Posterior cingulate gyrus (tissue), 11 donors: ENCODE results near the gene TMC3.
"Not testable (repeated sequence)": the region's sequence is repeated elsewhere in the genome, so short reads cannot be mapped to it uniquely, and the experiment has no call there.

Experiments used
- DNase-seq, 10 donors: peaks; one replicate each; pipeline versions ENCODE4 v3.0.0 to v3.0.0-alpha.2; 2020 to 2021; ENCODE audit warnings: mixed read lengths in 3 of 10
- intact Hi-C: fragments of 100-400 bp; cut with DNase I; formaldehyde crosslinking; loops from one replicate; pipeline ENCODE4 v1.15.1; 2023

Gene TMC3

DNA sequence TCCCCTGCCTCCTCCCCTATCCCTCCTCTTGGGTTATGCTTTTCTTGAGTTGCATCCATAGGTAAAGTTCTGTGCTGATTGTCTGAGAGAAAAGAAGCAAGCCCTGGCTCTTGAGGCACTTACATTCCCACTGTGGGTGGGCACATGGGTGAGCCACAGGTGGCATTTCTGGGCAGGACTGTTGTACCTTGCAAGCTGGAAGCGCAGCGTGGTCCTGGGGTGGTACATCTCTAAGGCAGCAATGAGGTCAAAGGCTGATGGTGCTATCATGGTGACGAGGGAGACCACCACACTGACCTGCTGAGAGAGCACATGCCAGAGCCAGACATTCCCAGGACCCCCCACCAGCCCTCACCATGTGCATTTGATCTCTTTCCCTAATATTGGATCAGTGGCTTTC is 24.7 kb downstream of the TMC3 start:
- DNase-seq = no peak

DNA sequence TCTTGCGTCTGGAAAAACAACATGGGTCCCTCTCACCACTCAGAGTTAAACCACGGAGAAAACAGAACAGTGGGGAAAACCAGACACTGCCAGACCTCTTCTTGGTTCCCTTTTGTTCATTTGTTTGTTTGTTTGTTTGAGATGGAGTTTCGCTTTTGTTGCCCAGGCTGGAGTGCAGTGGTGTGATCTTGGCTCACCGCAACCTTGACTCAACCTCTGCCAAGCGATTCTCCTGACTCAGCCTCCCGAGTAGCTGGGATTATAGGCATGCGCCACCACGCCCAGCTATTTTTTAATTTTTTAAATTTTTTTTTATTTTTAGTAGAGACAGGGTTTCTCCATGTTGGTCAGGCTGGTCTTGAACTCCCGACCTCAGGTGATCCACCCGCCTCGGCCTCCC is 25.3 kb downstream of the TMC3 start:
- DNase-seq, intact Hi-C loops: not testable (repeated sequence)

More for the DNA sequence above, 24.7 kb downstream of the TMC3 start:
- intact Hi-C loops = no loop called here

DNA sequence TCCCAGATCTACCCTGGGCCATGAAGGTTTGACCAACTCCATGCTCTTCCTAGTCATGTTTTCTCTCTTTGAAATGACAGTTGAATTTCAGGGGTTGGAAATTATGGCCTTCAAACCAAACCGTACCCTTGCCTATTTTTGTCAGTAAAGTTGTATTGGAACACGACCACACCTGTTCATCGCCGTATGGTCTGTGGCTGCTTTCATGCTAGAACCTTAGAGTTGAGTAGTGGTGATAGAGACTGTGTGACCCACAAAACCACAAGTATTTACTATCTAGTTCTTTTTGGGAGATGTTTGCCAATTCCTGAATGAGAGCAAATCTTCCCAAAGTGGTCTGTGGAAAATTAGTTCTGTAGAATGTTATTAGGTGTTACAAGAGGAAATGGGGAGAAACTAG is 26.1 kb downstream of the TMC3 start:
- no peak for DNase-seq
- intact Hi-C loops = no loop called here

DNA sequence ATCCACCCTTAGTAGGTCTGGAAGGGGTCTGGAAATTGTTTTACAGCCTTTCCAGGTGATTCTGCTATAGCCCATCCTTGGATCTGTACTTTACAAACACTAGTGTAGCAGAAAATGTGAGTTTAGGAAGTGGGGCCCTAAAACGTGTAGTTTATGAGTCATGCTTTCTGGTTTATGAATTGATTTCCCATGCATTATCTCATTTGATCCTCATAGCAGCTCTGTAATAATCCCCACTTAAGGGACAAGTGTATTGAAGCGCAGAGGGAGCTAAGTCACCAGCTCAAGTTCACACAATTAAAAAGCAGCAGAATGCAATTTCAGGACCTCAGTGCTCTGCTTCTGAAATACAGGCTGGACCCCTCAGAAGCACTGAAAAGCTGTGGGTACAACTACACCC is 27.4 kb downstream of the TMC3 start:
- intact Hi-C loops = no loop called here
- DNase-seq = no peak

DNA sequence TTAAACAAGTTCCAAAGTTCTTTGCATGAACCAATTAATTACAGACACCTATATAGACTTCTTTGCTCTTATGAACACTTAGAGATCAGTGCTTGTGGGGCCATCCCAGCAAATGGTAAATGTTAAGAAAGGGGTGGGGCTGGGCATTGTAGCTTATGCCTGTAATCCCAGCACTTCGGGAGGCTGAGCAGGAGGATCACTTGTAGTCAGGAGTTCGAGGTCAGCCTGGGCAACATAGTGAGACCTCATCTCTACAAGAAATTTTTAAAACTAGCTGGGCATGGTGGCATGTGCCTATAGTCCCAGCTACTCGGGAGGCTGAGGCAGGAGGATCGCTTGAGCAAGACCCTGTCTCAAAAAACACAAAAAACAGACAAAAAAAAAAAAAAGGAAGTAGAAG is 30.6 kb downstream of the TMC3 start:
- intact Hi-C loops = no loop called here

DNA sequence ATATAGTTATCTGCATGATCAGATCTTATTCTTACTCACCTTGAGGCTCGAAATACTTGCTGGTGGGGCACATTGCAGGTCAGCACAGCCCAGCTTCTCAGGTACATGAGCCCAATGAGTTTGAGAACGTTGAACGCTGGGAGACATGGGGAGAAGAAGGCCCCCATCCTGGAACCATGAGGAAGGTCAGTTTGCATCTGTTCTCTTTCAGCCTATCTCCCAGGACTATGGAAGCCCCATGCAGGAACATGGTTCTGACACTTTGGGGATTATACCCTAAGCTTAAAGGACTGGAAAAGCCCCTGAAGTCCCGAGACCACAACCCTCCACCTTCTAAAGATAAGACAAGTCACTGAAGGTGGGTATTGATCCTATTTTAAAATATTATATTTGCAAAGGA is 32.7 kb downstream of the TMC3 start:
- intact Hi-C loops = no loop called here
- no peak for DNase-seq

More for the DNA sequence above, 30.6 kb downstream of the TMC3 start:
- DNase-seq = no peak

DNA sequence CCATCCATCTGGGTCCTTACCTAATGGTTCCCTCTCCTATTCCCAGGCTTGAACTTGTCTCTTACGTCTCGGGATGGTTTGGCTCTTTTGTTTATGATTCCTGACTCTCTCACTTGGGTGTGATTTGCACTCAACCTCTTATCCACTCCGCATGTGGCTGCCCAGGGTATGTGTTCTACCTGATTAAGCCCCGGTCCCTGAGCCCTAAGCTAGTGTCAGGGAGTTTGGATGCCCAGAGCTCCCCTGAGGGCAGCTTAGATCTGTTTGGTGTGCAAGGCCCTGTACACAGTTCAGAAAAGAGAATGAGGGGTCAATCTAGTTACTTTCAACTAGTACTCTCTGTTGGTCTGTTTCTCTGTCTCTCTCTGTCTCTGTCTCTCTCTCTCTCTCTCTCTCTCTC is 34.2 kb downstream of the TMC3 start:
- intact Hi-C loops = no loop called here
- no peak for DNase-seq

DNA sequence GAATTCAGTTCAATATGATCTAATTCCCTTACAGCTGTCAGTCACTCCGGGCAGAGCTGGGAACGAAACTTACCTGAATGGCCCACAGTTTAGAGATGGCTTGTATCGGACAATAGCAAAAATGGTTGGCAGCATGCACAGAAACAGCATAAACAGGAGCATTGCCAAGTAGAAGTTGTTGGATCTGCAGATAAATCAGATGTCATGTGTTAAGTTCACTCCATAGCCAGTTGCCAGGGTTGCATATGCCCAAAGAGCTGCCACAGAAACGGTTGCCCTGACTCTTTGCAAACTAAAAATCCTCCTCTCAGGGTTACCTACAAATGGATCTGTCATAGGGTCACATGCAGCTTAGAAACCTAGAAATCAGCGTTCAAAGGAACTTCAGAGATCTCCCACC is 34.7 kb downstream of the TMC3 start:
- intact Hi-C loops = no loop called here
- no peak for DNase-seq

DNA sequence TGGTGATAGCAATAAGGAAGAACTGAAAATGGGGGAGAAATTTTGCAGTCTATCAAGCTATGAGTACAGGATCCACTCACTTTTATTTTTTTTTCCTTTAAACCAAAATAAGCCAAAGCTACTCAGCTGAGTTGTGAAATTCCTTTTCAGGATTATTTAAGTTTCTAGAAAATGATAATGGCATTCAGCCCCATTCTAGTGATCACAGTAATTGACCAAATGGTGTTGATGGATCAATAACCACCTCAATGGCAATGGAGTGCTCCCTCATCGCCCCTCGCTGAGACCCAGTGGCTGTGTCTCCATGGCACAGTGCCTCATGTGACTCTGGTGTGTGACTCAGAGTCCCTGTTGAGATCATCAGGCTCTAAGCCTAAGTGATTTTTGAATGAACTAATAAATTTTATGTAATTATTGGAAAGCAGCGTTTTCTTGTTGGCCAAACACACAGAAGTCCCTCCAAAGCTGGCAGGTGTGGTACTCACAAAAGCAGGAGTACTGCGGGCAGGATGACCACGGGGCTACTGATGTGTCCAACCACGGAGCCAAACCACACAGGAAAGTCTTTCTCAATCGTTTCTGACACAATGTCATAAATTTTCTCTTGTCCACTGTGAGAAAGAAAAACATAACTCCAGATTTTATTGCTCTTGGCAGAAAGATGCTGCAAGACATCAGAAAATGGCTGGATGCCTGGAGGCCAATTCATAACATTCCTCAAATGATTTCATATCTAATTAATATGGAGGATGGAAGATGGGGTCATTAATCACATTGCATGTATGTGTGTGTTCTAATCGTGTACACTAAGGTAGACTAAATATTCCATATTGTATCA is 35.6 kb downstream of the TMC3 start:
- DNase-seq = no peak
- intact Hi-C loops = no loop called here

DNA sequence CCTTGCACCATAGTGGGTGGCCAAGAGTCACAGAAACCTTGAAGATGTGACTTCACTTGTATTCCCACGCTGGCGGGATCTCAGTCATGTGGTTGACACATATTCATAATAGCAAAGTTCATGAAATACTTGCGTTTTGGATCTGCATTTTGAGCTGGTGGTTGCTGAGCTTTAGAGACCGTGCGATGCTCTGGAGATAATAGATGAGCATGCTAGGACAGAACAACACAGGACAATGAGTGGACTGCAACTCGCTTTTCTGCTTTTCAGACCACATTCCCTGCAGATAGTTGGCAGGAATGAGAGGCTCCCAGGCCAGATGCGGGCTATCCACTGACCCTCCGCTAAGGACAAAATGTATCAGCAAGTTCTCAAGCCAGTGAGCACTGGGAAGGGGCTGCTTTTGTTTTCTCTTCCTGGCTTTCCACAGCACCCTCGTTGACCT is 36.3 kb downstream of the TMC3 start:
- no peak for DNase-seq
- intact Hi-C loops = loop anchor here (2.0 kb wide), 1 partner anchor 63 kb away; no protein-coding TSS in a partner anchor

DNA sequence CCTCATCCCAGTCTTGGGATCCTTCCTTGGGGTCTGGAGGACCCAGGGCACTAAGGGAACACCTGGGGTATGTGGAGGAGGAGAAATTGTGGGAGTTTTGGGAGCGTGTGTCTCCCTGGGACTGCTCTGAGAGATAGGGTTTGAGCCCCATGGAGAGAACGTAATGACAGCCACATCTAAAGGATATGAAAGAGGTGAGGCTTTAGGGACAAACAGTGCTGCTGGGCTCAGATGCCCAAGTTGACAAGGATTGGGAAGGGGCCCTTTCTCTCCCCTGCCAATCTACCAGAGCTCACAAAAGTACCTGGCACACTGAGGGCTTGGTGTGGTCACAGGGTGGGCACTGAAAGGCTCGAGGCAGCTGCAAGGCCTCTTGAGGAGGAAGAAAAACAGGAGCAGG is 36.8 kb downstream of the TMC3 start:
- intact Hi-C loops = loop anchor here (2.0 kb wide), 1 partner anchor 62 kb away; no protein-coding TSS in a partner anchor

DNA sequence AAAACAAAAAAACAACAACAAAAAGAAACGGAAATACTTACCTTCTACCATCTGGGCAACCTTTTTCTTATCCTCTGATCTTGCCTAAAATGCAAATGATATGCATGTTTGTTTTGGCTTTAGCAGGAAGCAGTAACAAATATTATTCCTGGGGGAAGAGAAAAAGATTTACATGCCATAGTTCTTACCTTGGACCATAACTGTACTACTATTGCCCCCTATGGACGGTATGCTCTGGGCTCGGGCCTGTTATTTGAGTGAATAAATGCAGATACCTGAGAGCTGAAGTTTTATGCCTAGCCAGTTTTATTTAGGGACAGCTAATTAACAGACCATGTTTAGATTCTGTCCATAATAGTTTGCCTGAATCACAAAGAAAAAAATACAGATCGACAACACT is 37.4 kb downstream of the TMC3 start:
- no peak for DNase-seq
- intact Hi-C loops = loop anchor here (2.0 kb wide), 1 partner anchor 62 kb away; no protein-coding TSS in a partner anchor

More for the DNA sequence above, 36.8 kb downstream of the TMC3 start:
- no peak for DNase-seq

DNA sequence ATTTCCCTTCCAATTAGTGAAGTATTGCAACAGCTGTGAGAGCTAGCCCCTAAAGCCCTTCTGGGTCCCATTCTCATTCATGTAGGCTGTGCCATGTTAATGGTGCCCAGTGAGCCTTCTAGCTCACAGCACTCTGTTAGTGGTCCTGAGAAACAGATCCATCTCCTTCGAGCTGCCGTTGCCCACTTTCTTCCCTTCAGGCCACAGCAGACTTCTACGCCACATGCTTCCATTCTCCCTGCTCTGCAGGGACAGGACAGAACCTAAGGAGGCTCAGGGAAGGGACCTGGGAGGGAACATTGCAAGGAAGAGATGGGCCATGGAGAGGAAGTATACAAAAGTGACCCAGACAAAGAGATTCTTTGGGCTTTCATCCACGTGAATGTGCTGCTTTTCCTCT is 38.4 kb downstream of the TMC3 start:
- intact Hi-C loops = loop anchor here (2.0 kb wide), 1 partner anchor 61 kb away; no protein-coding TSS in a partner anchor
- no peak for DNase-seq

DNA sequence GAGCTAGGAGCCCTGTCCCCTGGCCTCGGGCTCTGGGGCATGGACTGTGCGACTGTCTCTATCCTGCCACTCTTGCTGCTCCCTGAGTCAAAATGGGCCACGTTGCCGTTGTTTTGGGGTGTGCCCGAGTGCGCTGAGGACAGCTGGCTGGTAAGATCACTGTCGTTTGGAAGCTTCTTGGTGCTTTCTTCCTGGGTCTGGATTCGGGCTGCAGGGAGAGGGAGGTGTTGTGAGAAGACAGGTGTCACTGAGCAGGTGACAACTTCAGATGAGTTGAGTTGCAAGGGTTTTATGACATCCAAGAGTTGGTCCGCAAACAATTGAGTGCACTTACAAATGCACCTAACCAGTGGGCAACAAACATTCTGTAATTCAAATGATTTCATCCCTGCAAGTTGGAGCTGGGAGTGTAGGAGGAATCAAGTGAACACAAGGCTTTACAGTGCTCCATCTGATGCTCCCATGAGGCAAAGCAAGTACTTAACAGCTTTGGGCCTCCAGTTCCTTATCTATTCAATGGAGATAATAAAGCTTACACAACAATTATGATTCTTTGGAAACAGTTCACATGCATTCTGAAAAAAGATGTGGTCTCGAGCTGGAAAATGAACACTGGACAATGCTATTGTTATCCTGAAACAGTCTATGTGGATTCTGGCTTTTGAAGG is 39.1 kb downstream of the TMC3 start:
- no peak for DNase-seq
- intact Hi-C loops = no loop called here

DNA sequence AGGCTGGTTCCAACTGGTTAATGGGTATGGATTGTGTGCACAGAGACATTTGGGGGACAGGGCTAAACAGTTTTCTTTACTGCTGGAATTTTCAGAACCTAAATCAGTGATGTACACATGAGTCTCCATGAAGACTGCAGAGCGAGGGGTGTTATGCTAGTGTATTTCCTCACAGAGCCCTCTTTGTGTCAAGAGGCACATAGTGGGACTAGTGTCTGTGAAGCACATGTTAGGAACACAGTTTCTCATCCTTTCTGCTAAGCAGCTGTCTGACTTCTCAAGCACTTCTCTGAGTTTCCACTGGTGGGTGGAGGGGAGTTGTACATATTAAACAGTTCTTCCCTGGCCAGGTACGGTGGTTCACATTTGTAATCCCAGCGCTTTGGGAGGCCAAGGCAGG is 40.6 kb downstream of the TMC3 start:
- DNase-seq = no peak
- intact Hi-C loops = no loop called here

DNA sequence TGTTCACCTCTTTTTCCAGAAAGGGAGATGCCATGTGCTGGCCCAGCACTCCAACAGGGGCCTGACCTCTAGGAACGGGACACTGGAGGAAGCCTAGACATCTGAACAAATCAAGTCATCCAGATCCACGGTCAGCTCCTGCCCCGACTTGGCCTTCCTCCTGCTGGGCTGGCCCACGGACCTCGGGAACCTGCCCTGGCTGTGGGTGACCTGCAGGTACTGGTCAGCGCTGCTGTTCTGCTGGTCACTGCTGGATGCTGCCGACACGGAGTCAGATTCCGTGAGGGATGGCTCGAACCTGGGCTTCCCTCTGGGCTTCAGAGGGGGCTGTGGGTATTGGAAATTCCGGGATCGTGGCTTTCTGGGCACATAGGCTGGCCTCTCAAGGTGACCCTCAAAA is 41.7 kb downstream of the TMC3 start:
- DNase-seq = no peak
- intact Hi-C loops = no loop called here

DNA sequence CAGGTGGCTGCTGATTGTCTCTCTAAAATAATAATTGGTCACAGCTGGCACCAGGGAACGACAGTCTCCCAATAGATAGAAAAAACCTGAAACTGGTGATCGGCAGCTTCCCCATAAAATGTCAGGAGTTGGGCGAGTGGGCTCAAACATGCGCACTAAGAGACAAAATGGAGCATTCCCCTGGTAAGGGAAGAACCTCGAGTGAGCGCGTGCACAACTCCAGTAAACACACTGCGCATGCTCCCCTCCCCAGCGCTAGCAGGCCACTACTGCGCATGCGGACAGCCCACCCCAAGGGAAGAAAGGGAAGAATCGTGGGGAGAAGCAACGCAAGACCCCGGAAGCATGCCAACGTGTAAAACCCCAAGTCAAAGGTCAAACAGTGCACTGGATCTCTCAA is 42.4 kb downstream of the TMC3 start:
- intact Hi-C loops = no loop called here

DNA sequence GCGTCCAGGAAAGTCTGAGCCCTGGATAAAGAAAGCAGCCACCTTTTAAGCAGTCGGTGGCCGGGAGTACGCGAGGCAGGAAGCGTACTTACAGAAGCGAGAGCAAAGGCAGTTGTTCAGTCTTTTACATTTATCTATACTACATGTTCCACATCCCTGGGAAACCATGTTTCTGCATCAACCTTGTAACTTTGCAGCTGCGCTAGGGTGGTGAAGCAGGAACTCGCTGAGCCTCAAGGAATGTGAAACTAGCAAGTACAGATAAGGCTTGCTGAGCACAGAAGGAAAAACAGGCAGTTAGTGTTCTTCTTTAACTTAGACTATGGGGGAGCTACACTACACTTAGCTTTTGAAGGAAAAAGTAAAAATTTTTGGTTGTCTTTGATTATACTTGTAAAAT is 42.9 kb downstream of the TMC3 start:
- DNase-seq, intact Hi-C loops: not testable (repeated sequence)

More for the DNA sequence above, 42.4 kb downstream of the TMC3 start:
- DNase-seq = no peak

DNA sequence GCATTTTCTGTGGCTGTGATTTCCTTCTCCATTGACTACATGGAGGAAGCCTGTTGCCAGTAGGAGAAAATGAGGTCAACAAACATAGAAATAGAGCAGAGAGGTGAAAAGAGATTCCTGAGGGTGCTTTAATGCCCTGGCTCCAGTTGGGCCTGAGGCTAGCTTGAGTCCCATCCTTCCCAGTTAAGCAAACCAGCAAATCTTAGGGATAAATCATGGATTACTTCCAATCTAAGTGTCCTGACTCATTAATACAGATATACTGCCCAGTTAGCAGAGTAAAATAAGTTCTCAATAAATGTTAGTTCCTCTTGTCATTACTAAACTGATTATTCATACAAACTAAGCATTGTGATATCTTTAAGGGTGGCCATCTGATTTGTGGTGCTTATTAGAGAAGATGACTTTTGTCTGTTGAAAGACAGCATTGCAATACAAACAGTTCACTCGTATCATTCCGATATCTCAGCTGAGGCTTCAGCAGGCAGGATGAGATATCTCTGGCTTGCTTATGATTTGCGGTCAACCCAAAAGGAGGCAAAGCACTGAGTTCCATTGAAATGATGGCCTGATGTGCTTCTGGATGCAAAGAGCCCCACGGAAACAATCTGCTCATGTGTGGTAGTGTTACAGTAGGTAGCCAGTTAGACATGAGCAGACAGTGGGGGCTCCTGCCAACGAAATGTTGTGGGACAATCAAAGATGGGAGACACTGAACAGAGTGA is 43.5 kb downstream of the TMC3 start:
- no peak for DNase-seq
- intact Hi-C loops = no loop called here

DNA sequence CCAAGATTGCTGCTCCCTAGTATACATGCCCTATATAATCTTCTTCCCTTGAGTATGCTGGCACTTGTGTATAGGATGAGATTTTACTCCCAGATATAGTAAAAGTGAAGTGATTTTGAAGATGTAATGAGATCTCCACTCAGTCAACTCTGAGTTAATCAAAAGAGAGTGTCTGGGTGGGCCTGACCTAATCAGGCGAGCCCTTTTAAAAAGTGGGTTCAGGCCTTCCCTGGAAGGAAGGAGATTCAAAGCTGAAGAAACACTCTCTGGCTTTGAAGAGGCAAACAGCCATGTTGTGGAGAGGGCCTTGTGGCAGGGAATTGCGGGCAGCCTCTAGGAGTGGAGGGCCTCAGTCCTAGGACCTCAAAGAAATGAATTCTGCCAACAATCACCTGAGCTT is 44.6 kb downstream of the TMC3 start:
- DNase-seq = no peak
- intact Hi-C loops = no loop called here

DNA sequence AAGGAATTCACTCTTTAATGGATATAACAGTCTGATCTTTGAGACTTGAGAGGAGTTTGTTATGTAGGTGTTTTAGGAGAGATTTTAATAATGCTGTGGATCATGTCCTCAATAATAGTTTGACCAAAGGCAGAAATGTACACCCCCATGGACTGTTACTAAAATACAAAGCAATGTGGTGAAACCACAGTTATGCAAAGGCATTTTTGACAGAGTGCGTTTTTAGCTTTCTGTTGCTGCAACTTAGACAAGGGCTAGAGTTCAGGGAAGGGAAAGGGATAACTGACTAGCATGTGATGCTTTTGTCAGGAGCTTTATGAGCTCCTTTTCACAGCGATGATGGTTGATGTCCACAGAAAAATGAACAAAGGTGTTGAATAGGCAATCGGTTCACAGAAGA is 46.5 kb downstream of the TMC3 start:
- DNase-seq = no peak
- intact Hi-C loops = no loop called here
